ENCODE results near the gene ACVR1B.
A peak's percentile ranks its signal among the peaks of the same experiment; 100 is the strongest.

The ACVR1B gene

GRCh38 chr12:52005903-52006703 lies 54.6 kb downstream of the ACVR1B start:
- DNase-seq, result no peak

- peak; percentile 93 for DNase-seq
Measured at GRCh38 chr12:52006726-52007157, 55.2 kb downstream of the ACVR1B start, which contains the start of gene TAMALIN. Gene TAMALIN, plus strand, starts transcription at chr12:52006946. Its CDS starts 74 bp downstream, at chr12:52007020.

GRCh38 chr12:52007158-52007921 lies 55.8 kb downstream of the ACVR1B start:
- peak; percentile 83 for DNase-seq

DNA sequence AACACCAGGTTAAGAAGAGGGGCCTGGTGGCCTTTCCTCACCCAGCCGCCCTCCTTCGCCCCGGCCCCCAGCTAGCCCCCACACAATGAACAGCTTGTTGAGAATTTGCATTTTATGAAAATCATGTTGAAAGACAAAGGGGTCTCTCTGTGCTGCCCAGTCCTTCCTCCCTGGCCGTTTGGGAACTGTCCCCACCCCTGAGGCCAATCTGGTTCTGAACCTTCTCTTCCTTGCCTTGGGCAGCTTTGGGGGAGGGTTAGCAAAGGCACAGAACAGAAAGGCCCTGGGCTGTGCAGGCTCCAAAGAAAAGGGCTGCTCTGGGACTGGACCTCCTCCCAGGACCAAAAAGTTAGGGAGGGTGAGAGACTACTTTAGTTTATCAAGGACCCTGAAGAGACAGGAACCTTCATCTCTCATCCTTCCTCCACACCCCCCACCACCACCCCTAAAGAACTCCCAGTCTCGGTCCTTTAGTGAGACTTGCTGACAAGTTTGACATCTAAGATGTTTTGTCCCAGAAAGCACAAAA lies 56.5 kb downstream of the ACVR1B start:
- DNase-seq, result no peak

GRCh38 chr12:52009081-52009751 lies 57.7 kb downstream of the ACVR1B start:
- DNase-seq, result no peak

DNA sequence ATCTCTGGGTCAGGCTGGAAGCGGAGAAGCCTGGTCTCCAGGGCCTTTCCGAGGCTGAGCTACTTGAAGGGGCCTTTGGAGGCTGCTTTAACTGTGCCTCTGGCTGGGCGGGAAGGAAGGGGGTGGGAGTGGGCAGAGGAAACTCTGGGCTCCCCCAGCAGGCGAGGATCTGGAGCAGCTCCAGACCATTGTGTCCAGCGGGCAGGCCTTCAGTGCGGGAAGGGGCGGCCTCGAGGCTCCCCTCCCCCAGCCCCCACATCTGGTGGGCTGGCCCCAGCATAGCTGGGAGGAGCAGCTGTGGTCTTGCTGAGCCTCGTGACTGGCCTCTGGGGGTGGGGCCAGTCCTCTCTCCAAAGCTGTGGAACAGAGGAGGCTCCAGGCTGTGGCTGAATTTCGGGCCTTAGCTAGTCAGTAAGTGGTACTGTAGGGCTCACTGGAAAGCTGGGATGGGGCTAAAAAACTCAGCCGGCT lies 58.7 kb downstream of the ACVR1B start:
- no peak for DNase-seq

DNA sequence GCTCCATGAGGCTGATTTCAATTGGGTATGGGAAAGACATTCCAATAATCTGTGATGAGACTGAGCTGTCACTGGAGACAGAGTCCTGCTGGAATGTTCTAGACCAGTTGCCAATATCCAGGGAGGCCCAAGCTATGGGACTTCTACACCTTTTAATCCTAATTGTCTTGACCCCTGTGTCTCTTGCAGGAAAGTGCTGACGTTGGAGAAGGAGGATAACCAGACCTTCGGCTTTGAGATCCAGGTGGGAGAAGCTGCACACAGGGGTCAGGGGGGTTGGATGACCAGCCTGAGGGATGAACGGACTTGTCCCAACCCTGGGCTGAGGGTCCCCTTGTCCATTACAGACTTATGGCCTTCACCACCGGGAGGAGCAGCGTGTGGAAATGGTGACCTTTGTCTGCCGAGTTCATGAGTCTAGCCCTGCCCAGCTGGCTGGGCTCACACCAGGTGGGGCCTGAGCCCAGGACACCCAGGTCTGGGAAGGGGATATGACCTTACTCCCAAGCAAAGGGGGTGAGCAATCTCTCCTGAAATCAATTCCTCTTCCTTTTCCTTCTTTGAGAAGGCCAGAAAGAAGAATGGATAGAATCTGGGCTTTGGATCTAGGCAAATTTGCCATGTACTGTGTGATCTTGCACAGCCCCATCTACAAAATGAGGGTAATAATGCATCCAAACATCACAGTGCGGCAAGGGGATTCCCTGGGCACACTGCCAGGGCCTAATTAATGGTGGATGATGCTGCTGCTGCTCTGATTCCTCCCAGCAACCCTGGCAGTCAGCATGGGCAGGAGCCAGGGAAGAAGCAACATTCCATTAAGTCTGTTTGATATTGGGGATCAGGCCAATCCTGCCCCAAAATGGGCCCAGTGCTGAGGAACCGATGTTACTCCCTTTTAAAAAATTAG lies 59.4 kb downstream of the ACVR1B start:
- no peak for DNase-seq

- no peak for DNase-seq
Measured at GRCh38 chr12:52011602-52012214, 60.2 kb downstream of the ACVR1B start.

- no peak for DNase-seq
Measured at GRCh38 chr12:52013626-52014310, 62.3 kb downstream of the ACVR1B start.

- DNase-seq, result no peak
Measured at GRCh38 chr12:52014567-52015530, 63.4 kb downstream of the ACVR1B start.

GRCh38 chr12:52015532-52016041 lies 64.1 kb downstream of the ACVR1B start:
- DNase-seq, result no peak

DNA sequence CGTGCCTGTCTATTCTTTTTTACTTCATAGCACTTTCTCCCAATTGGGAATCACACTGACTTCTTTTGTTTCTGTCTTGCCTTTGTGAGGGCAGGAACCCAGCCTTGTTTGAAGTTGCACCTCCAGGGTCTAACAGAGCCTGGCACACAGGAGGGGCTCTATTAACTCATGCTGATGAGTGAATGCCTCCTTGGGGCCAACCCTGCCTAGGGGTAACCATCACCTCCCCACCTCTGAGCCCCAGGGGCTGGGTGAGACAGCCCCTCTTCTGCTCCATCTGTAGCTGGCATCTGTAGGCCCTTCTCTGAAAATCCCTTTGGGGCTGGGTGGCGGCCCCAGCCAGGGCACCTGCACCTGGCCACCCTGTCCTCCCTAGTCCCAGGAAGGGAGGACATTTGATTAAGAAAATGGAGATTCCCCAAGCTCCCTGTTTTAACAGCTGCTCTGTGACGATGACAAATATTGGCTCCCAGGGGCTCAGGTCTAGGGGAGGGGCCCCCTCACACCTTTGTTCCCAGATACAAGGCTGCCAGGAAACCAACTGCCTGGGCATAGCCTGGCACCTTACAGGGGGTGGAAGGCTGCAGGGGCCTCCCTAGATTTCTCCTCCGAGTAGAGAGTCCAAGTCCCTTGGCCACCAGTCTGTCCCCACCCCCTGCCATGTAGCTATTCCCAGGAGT lies 67.1 kb downstream of the ACVR1B start:
- no peak for DNase-seq

DNA sequence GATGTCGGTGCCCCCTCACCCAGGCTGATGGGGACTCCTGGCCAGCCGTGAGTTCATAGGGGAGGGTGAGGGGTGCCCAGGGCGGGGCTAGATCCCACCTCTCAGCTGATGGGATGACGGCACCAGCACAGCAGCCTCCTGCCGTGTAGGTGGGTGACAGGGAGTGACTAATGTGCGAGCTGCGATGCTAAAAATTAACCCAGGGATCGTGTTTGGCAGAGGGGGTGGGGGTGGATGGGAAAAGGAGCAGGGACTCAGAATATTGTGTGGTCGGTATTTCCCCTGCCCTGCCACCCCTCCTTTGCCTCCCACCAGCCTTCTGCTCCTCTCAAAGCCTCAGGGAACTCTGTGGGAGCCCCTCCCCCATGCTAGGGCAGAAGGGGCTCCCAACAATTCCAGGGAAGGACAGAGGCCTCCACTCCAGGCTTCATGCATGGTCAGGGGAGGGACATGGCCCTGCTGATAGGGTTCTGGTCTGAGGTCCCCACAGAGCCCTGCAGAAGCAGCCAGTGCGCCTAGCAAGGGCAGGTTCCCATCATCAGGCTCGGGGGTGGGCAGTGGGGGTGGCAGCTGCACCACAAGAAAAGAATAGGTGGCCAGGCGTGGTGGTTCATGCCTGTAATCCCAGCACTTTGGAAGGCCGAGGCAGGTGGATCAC lies 67.7 kb downstream of the ACVR1B start:
- DNase-seq, result no peak

- peak; percentile 85 for DNase-seq
Measured at GRCh38 chr12:52020539-52021336, 69.2 kb downstream of the ACVR1B start.

GRCh38 chr12:52022841-52023181 lies 71.3 kb downstream of the ACVR1B start:
- no peak for DNase-seq

DNA sequence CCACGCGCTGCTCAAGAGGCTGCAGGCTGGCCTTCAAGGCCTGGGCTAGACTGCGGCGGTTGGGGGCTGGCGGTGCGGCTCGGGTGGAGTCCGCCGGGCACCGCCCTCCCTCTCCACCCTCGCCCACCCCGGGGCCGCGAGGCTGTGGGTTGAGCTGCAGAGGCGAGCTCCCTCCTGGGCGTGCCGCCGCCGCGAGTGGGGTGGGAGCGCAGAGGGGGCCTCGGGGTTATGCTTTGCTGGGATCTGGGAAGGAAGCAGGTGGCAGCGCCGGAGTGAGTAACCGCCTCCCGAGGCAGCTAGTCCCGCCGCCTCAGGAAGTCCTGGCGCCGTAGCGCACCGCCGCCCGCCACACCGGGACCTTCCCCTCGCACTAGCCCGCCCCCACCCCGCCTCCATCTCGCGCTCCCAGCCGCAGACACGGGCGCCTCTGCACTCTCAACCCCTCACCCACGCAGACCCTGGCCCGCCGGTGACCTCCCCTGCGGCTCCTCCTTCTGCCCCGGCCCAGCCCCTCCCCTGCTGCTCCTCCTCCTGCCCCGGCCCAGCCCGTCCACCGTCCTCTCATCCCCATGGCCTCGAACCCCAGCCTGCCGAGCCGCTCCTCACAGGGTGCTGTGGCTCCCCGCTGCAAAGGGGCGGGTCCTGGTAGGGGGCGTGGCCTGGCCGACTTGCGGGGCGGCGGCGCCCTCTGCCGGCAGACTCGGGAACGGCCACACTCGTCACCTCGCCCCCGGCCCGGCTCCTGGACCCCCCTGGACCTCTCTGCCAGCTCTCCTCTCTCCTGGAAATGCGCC lies 71.9 kb downstream of the ACVR1B start:
- DNase-seq, result peak; percentile 96
